T-helper 1 cell treated with Interleukin-12 subunit alpha and Interleukin-12 subunit beta and Interleukin-4 antibody, amounts not matched to agents 30 ng/mL and 1 ng/mL, for 36 hours (primary cell): ENCODE results near the gene ADAMTS16. TPM values are rescaled to one million over a fixed set of nuclear protein-coding genes. Genes with fewer than 3 reads are reported as not detected.

Experiments used
- intact Hi-C: fragments of 100-400 bp; cut with micrococcal nuclease; formaldehyde crosslinking; loops from one replicate; pipeline ENCODE4 v1.15.1; 2024
- total RNA-seq: library from RNA; stranded (reverse); gene quantifications from 2 replicates; pipeline ENCODE4 v1.2.3, GENCODE V29; 2022

Gene ADAMTS16
- total RNA-seq, 1 donor from 2014 or later: not detected

- intact Hi-C loops: no loop called here
Measured at GRCh38 chr5:5221724-5222123, 81.6 kb downstream of the ADAMTS16 start.

GRCh38 chr5:5231576-5231975, 91.4 kb downstream of the ADAMTS16 start:
- intact Hi-C loops: no loop called here

- intact Hi-C loops: loop anchor here (5.0 kb wide), 1 partner anchor 477 kb away; no protein-coding TSS in a partner anchor
Measured at GRCh38 chr5:5234912-5235311, 94.8 kb downstream of the ADAMTS16 start.

- intact Hi-C loops: loop anchor here (5.0 kb wide), 1 partner anchor 477 kb away; no protein-coding TSS in a partner anchor
Measured at GRCh38 chr5:5235685-5236084, 95.6 kb downstream of the ADAMTS16 start.

- intact Hi-C loops: loop anchor here (5.0 kb wide), 1 partner anchor 473 kb away; no protein-coding TSS in a partner anchor
Measured at GRCh38 chr5:5239191-5239590, 99.1 kb downstream of the ADAMTS16 start.

- intact Hi-C loops: no loop called here
Measured at GRCh38 chr5:5240234-5240633, 100.1 kb downstream of the ADAMTS16 start.

- intact Hi-C loops: no loop called here
Measured at GRCh38 chr5:5242056-5242455, 101.9 kb downstream of the ADAMTS16 start.

GRCh38 chr5:5246736-5247135, 106.6 kb downstream of the ADAMTS16 start:
- intact Hi-C loops: no loop called here

- intact Hi-C loops: no loop called here
Measured at GRCh38 chr5:5250758-5251157, 110.6 kb downstream of the ADAMTS16 start.

GRCh38 chr5:5252106-5252505, 112.0 kb downstream of the ADAMTS16 start:
- intact Hi-C loops: no loop called here

GRCh38 chr5:5257353-5257752, 117.2 kb downstream of the ADAMTS16 start:
- intact Hi-C loops: no loop called here

- intact Hi-C loops: no loop called here
Measured at GRCh38 chr5:5258564-5258963, 118.4 kb downstream of the ADAMTS16 start.

GRCh38 chr5:5264727-5265126, 124.6 kb downstream of the ADAMTS16 start:
- intact Hi-C loops: no loop called here

- intact Hi-C loops: no loop called here
Measured at GRCh38 chr5:5266297-5266696, 126.2 kb downstream of the ADAMTS16 start.

GRCh38 chr5:5270161-5270560, 130.0 kb downstream of the ADAMTS16 start:
- intact Hi-C loops: no loop called here

GRCh38 chr5:5270958-5271785, 131.0 kb downstream of the ADAMTS16 start:
- intact Hi-C loops: no loop called here

GRCh38 chr5:5271786-5272321, 131.7 kb downstream of the ADAMTS16 start:
- intact Hi-C loops: no loop called here

- intact Hi-C loops: no loop called here
Measured at GRCh38 chr5:5273398-5273797, 133.3 kb downstream of the ADAMTS16 start.

GRCh38 chr5:5273976-5274375, 133.8 kb downstream of the ADAMTS16 start:
- intact Hi-C loops: no loop called here

- intact Hi-C loops: no loop called here
Measured at GRCh38 chr5:5275211-5275610, 135.1 kb downstream of the ADAMTS16 start.

- intact Hi-C loops: no loop called here
Measured at GRCh38 chr5:5276430-5276829, 136.3 kb downstream of the ADAMTS16 start.

GRCh38 chr5:5276951-5277517, 136.9 kb downstream of the ADAMTS16 start:
- intact Hi-C loops: no loop called here
